NCI-H2107 treated with DMSO at 0.1 percent for 48 hours (cell line): ENCODE measurements around the gene CIAO3.

Experiments used
- DNase-seq: peaks from one replicate; lab custom pipeline; 2025; ENCODE audit not compliant: unreplicated experiment; lab: John Stamatoyannopoulos, UW

CIAO3 gene

DNA sequence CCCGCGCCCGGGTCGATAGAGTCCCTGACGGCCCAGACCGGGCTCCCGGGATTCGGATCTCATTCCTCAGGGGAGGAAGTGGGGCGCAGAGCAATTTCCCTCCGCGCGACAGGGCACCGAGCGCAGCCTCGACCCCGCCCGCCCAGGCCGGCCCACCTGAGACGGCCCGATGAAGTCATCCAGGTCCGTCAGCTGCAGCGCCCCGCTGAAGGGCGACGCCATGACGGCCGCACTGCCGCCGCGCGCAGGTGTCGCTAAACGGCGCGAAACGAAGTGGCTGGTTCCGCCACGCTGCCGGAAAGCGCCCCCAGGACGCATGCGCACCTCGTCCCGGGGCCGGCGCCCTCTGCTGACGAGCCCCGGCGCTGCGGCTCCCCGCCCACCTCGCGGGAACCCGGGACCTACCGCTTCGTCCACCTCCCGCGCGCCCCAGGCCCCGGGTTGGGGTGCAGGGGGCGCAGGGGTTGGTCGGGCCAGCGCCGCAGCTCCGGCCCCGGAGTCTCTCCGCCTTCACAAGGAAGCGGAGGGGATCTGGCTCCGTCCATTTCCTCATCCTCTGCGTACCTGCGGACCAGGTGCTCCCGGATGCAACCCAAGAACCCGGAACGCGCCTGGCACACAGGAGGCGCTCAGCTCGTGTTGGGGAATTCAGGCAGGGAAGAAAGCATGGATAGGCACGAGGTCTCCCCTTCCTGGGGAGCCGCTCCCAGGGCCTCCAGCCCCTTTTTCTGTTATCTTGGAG is at the start of gene CIAO3:
CIAO3 (minus strand) TSS at position 234 of the 742 bp plus-strand sequence; CDS start at position 222, 12 bp downstream.
- DNase-seq = peak; percentile 51

- DNase-seq = no peak
Measured at GRCh38 chr16:790086-790485, 49.3 kb upstream of the CIAO3 start.

DNA sequence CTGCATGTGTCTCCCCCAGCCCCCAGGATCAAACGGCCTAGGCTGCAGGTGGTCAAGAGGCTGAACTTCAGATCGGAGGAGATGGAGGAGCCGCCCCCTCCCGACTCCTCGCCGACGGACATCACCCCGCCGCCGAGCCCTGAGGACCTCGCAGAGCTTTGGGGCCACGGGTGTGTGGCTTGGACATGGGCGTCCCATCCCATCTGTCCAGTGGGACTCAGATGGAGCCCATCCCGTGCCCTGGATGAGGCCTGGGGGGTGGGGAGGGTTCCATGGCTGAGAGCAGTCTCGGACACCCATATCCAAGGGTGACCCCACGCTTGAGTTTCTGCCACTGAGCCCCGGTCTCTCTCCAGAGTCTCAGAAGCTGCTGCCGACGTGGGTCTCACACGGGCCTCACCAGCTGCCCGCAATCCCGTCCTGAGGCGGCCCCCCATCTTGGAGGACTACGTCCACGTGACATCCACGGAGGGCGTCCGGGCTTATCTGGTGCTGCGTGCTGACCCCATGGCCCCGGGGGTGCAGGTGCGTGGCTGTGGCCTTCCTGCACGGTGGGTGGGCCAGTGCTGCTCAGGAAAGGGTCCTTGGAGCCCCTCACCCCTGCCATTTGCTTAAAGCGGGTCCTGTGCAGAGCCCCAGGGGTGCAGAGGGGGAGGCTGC is 48.5 kb upstream of the CIAO3 start:
- DNase-seq = no peak

DNA sequence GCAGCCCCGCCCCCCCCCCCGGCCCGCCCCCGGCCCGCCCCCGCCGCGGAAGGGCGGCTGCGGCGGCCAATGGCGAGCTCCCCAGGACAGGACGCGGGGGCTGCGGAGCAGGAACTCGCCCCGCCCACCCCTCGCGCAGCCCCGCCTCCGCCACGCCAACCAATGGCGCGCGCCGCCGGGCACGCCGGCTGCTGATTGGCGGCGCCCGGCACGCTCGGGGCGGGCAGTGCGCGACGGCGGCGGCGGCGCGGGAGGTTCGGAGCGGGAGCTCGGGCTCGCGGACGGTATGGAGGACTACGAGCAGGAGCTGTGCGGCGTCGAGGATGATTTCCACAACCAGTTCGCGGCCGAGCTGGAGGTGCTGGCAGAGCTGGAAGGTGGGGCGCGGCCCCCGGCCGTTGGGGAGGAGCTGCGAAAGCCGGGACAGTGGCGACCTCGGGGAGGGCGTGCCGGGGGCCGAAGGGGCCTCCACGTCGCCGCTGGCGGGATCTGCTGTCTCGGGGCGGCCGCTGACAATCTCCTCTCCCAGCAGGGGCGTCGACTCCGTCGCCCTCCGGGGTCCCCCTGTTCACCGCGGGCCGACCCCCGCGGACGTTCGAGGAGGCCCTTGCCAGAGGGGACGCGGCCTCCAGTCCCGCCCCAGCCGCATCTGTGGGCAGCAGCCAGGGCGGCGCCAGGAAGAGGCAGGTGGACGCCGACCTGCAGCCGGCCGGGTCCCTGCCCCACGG is 47.8 kb upstream of the CIAO3 start, which contains the start of gene CHTF18:
CHTF18 (plus strand) TSS at position 222 of the 728 bp plus-strand sequence; CDS start at position 287, 65 bp downstream.
- DNase-seq = peak; percentile 59

DNA sequence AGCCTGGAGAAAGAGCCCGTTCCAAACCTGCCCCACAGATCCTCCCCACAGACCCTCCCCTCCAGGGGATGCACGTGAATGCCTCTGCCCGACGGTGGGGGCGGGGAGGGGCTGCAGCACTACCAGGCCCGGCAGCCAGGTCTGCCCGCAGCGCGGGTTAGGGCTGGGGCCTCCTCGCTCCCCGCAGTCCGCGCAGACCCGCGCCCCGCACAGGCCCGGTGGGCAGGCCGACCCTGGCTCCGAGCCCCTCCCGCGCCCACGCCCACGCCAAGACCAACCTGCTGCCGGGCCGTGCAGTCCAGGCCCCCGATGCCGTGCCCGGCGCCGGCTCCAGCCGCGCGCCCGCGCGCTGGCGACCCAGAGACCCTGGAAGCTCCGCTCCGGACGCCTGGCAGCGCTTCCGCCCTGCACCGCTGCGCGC is 47.2 kb upstream of the CIAO3 start, which contains the start of gene RPUSD1:
RPUSD1 (minus strand) TSS at position 404 of the 421 bp plus-strand sequence. CDS start 644 bp downstream, outside the sequence.
- no peak for DNase-seq

DNA sequence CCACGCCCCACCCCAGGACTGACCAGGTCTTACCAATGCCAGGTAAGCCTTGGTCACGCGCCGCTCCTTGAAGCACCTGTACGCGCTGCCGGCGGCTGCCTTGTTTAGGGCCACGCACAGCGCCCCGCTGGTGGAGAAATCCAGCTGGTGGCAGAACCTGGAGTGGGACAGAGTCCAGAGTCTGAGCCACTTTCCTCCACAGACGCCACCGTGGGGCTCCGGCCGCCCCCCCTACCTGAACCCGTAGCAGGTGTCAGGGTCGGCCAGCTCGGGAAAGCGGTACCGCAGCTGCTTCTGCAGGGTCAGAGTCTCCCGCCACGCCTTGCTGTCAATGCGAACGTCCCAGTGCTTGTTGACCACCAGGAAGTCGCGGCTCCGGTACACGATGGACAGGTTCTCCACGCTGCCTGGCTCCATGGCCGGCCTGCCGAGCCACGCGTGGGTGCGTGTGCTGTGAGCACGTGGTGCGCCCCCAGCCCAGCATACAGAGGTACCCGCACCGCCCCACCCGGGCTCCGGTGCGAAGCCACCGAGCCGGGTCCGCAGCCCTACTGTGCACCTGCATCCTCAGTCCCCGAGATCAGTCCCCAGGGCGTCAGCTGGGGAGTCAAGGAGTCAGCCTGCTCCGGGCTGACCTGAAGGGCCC is 46.6 kb upstream of the CIAO3 start:
- no peak for DNase-seq

GRCh38 chr16:785563-786535 is 45.1 kb upstream of the CIAO3 start:
- no peak for DNase-seq

DNA sequence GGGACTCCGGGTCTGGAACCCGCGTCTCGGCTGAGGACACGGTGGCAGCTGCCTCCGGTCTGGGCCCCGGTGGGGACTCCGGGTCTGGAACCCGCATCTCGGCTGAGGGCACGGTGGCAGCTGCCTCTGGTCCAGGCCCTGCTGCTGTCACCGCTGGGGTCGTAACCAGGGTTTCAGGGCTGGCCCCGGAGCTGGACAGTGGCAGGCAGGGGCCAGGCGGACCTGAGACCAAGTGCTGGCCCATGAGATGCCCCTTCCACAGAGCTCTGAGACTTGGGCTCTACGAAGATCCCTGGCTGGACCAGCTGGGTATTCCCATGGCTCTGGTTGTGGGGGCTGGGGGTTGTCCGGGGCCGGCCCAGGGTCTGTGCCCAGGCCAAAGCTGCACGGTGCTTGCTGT is 43.6 kb upstream of the CIAO3 start:
- no peak for DNase-seq

GRCh38 chr16:783404-784161 is 42.8 kb upstream of the CIAO3 start:
- no peak for DNase-seq

DNA sequence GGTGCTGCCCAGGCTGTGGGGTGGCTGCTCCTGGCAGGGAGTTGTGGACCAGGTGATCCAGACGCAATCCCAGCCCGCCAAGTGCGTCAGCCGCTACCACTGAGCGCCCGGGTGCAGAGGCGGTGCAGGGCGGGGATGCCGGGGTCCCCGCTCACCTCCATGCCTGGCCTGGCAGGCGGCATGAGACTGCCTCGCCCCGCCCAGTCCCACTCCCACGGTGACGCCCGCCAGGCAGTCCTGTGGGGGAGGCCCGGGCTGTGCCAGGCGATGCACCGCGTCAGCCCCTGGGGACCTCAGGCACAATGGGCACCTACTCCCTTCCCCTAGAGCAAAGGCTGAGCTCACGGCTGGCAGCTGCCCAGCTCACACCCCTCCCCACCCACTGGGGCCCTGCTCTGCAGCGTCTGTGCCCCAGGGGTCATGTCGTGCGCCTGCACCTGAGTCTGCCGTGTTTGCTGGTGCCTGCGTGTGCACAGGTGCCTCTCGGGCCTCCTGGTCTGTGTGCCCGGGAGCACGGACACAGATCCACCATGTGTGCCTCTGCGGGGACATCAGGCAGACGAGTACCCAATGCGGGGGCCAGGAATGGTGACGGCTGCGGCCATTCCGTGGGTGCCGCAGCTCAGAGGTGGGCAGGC is 42.1 kb upstream of the CIAO3 start:
- peak; percentile 86 for DNase-seq

DNA sequence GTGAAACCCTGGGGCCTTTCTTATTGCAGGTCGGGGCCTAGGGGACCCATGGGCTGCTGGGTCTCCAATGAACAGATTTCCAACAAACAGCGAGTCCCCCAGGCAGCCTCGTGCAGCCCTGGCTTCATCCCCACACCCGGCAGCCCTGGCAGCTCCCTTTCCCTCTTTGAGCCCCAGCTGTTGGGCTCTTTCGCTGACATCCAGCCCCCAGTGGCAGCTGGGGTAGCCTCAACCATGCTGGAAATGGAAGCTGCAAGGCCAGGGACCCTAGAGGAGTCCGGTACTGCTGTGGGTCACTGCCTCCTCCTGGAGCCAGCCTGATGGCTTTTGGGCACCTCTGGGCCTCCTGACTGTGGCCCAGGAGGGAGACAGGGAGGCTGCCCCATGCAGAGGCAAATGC is 41.5 kb upstream of the CIAO3 start:
- DNase-seq = no peak

GRCh38 chr16:781346-782010 is 40.7 kb upstream of the CIAO3 start:
- DNase-seq = no peak

DNA sequence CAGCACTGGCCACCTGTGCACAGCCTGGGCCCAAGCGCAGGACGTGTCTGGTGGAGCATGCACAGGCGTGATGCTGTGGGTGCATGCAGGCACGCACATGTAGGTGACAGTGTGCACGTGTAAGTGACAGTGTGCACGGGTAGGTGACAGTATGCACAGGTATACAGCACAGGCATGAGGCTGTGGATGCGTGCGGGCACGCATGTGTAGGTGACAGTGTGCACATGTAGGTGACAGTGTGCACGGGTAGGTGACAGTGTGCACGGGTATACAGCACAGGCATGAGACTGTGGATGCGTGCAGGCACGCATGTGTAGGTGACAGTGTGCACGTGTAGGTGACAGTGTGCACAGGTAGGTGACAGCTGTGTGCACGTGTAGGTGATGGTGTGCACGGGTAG is 39.5 kb upstream of the CIAO3 start:
- no peak for DNase-seq

DNA sequence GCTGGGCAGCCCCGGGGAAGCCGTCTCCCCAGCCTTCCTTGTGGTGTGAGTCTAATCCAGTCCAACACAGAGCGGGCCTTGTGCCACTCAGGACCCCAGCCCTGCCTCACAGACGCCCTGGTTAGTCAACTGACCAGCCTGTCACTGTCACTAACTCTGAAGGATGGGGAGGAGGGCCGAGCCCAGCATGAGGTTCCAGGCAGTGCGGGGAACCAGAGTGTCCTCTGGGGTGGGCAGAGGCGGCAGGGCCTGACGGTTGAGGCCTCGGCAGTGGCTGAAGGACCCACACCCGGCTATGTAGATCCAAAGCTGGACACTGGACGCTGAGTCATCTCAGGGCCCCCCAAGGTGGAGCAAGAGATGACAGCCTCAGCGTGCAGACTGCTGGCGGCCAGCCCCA is 38.8 kb upstream of the CIAO3 start:
- no peak for DNase-seq

DNA sequence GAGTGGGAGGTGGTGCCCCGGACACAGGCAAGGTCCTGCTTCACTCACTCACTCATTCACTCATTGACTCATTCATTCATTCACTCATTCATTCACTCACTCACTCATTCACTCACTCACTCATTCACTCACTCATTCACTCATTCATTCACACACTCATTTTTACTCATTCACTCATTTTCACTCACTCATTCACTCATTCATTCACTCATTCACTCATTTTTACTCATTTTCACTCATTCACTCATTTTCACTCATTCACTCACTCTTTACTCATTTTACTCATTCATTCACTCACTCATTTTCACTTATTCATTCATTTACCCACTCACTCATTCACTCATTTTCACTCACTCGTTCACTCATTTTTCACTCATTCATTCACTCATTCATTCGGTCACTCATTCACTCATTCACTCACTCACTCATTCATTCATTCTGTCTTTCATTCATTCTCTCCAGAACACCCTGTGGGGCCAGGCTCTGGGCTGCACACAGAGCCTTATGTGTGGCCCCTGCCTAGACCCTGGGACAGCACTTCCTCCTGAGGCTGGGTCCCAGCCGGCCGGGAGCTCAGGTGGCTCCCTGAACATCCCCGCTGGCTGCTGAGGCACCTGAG is 38.2 kb upstream of the CIAO3 start:
- DNase-seq = no peak

DNA sequence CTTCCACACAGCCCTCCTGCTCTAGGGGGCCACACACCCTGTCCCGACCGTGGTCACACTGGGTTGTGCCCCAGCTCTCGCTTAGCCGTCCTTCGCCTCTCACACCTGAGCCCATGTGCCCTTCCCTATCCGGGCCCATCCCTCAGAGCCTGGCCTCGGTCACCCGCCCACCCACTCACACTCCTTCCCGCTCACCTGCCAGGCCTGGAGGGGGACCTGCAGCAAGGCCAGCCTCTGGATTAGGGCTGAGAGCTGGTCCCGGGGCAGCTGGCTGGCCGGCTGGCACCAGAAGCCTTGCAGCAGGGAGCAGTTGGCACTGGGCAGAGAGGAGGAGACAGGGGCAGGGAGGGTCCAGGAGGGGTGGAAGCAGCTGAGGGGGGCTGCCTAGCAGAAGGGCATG is 37.6 kb upstream of the CIAO3 start:
- DNase-seq = no peak

- DNase-seq = no peak
Measured at GRCh38 chr16:777826-778225, 37.0 kb upstream of the CIAO3 start.

DNA sequence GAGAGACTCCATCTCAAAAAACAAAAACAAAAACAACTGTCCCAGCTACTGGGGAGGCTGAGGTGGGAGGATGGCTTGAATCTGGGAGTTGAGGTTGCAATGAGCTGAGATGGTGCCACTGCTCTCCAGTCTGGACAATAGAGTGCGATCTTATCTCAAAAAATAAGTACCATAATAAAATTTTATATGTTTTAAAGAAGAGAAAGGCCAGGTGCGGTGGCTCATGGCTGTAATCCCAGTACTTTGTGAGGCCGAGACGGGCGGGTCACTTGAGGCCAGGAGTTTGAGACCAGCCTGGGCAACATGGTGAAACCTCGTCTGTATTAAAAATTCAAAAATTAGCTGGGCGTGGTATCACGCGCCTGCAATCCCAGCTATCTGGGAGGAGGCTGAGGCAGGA is 36.0 kb upstream of the CIAO3 start:
- no peak for DNase-seq
